Neural cell (in vitro differentiated cells): Measurements from ENCODE around the gene TRIM15. TPM values are rescaled to one million over a fixed set of nuclear protein-coding genes. Genes with fewer than 3 reads are reported as not detected.

ENCODE experiments used
- H2AFZ ChIP-seq: fragments of 200-600, 300-800 bp; sonication (generic), shearing (Covaris generic); 2 replicates; pipeline ENCODE4 v1.6.0; 2014; ENCODE audit warnings: low read depth, mild to moderate bottlenecking, antibody characterized with exemption, low read length, moderate library complexity
- H3F3A ChIP-seq: fragments of 200-600 bp; shearing (Covaris generic); 2 replicates; pipeline ENCODE4 v1.6.1; 2016; ENCODE audit warnings: mild to moderate bottlenecking, moderate library complexity, mixed read lengths, antibody characterized with exemption, low read length; ENCODE audit not compliant: insufficient read depth, poor library complexity, severe bottlenecking
- H3K27ac ChIP-seq: fragments of 200-600, 300-800 bp; sonication (generic), shearing (Covaris generic); 2 replicates; pipeline ENCODE4 v1.5.1; 2014; ENCODE audit warnings: mild to moderate bottlenecking, low read length, moderate library complexity
- H3K27me3 ChIP-seq: fragments of 300-800, 200-600 bp; sonication (generic), shearing (Covaris generic); 2 replicates; pipeline ENCODE4 v1.6.0; 2014; ENCODE audit warnings: mild to moderate bottlenecking, low read depth, low read length, moderate library complexity; ENCODE audit not compliant: insufficient read depth
- H3K36me3 ChIP-seq: fragments of 300-800, 200-600 bp; sonication (generic), shearing (Covaris generic); 2 replicates; pipeline ENCODE4 v1.5.1; 2014; ENCODE audit warnings: mild to moderate bottlenecking, antibody characterized with exemption, low read length, moderate library complexity; ENCODE audit not compliant: insufficient read depth
- H3K4me2 ChIP-seq: fragments of 300-800, 200-600 bp; sonication (generic), shearing (Covaris generic); 2 replicates; pipeline ENCODE4 v1.6.0; 2014; ENCODE audit warnings: mild to moderate bottlenecking, low read length
- H3K4me3 ChIP-seq: fragments of 300-800, 200-600 bp; sonication (generic), shearing (Covaris generic); 2 replicates; pipeline ENCODE4 v1.5.1; 2014; ENCODE audit warnings: mild to moderate bottlenecking, low read length, moderate library complexity
- H3K79me2 ChIP-seq: fragments of 200-600 bp; shearing (Covaris generic); replicated peaks from 2 replicates; pipeline ENCODE4 v1.6.0; 2014; ENCODE audit warnings: mild to moderate bottlenecking, low read length, moderate library complexity; ENCODE audit not compliant: insufficient read depth
- H3K9ac ChIP-seq: fragments of 300-800, 200-600 bp; sonication (generic), shearing (Covaris generic); 2 replicates; pipeline ENCODE4 v1.6.1; 2016; ENCODE audit warnings: mild to moderate bottlenecking, low read length, mixed read lengths
- H3K9me2 ChIP-seq: fragments of 200-600 bp; shearing (Covaris generic); 2 replicates; pipeline ENCODE4 v1.6.1; 2016; ENCODE audit warnings: mild to moderate bottlenecking, low read length, mixed read lengths; ENCODE audit not compliant: insufficient read depth
- H3K9me3 ChIP-seq: fragments of 200-600, 300-800 bp; sonication (generic), shearing (Covaris generic); 2 replicates; pipeline ENCODE4 v1.6.1; 2016; ENCODE audit warnings: mild to moderate bottlenecking, mixed run types, low read length, moderate library complexity, mixed read lengths
- H4K20me1 ChIP-seq: fragments of 200-600 bp; shearing (Covaris generic); 2 replicates; pipeline ENCODE4 v1.6.1; 2016; ENCODE audit warnings: mild to moderate bottlenecking, mixed run types; ENCODE audit not compliant: insufficient read depth
- CTCF ChIP-seq: fragments of 450-650 bp; IDR thresholded peaks from 2 replicates; pipeline ENCODE4 v1.5.1; 2014; ENCODE audit warnings: antibody characterized with exemption, mild to moderate bottlenecking, moderate library complexity; ENCODE audit not compliant: poor library complexity, severe bottlenecking
- EP300 ChIP-seq: fragments of 450-650 bp; conservative IDR thresholded peaks from 2 replicates; pipeline ENCODE4 v1.6.1; 2014; ENCODE audit warnings: antibody characterized with exemption, mild to moderate bottlenecking, moderate library complexity; ENCODE audit not compliant: poor library complexity, severe bottlenecking
- EZH2 ChIP-seq: fragments of 200-600, 300-800 bp; shearing (Covaris generic), sonication (generic); IDR thresholded peaks from 2 replicates; pipeline ENCODE4 v1.6.1; 2014; ENCODE audit warnings: antibody characterized with exemption, low read length, borderline replicate concordance, mild to moderate bottlenecking; ENCODE audit not compliant: insufficient read depth, poor library complexity, severe bottlenecking
- MXI1 ChIP-seq: fragments of 450-650 bp; conservative IDR thresholded peaks from 2 replicates; pipeline ENCODE4 v1.6.1; 2014; ENCODE audit warnings: antibody characterized with exemption, mild to moderate bottlenecking; ENCODE audit not compliant: poor library complexity, severe bottlenecking
- POLR2AphosphoS5 ChIP-seq: IDR thresholded peaks from 2 replicates; pipeline ENCODE4 v1.6.1; 2012
- RAD21 ChIP-seq: fragments of 450-650 bp; conservative IDR thresholded peaks from 2 replicates; pipeline ENCODE4 v1.6.1; 2014; ENCODE audit warnings: antibody characterized with exemption, mild to moderate bottlenecking, moderate library complexity
- SMC3 ChIP-seq: fragments of 450-650 bp; conservative IDR thresholded peaks from 2 replicates; pipeline ENCODE4 v1.6.1; 2014; ENCODE audit warnings: antibody characterized with exemption, mild to moderate bottlenecking, moderate library complexity; ENCODE audit not compliant: poor library complexity
- TAF1 ChIP-seq: IDR thresholded peaks from 2 replicates; pipeline ENCODE4 v1.6.1; 2012; ENCODE audit warnings: low read depth
- polyA plus RNA-seq: library from polyadenylated mRNA; depleted of rRNA; stranded (reverse); fragments of >200 nt; gene quantifications from 2 replicates; pipeline ENCODE4 v1.2.3, GENCODE V29; 2014
- TF ChIP-seq, protein P1 (sequence below): IDR thresholded peaks from 2 replicates; pipeline ENCODE4 v1.6.1; 2012; ENCODE audit warnings: borderline replicate concordance

TRIM15 gene
- polyA plus RNA-seq, 1 donor from 2014 or later = not detected

DNA sequence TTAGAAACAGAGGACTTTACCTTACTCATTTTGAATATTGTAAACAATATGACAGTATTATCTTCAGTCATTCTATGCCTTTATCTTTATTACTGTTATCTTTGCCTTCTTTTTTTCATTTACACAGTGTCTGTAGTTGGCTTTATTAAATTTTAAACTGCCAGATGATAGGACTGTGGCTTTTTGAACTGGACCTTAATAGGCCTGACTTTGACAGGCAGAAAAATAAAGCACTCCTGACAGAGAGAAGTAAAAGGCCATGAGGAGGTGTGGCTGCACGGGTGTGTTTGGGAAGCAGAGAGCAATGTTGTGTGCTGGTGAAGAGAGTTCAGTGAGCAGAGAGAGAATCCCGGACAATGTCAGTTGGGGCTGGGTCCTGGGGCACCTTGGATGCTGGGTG lies 19.6 kb upstream of the TRIM15 start:
- Histone ChIP-seq H3K9ac (no peak overlapping the region), H3F3A (no peaks in the 10 kb centered on the region), H3K27ac (no peak overlapping the region), H3K4me3 (no peak overlapping the region), H3K4me2 (no peak overlapping the region), H3K27me3 (no peaks in the 10 kb centered on the region), H3K9me2 (no peaks in the 10 kb centered on the region), H2AFZ (no peak overlapping the region), H3K36me3 (no peaks in the 10 kb centered on the region), H4K20me1 (no peaks in the 10 kb centered on the region), H3K9me3 (no peaks in the 10 kb centered on the region), H3K79me2 (no peaks in the 10 kb centered on the region)
- no peak for TF ChIP-seq POLR2AphosphoS5
- no peak for TF ChIP-seq SMC3
- TF ChIP-seq MXI1 = no peak
- TF ChIP-seq EP300 = no peak
- TF ChIP-seq, protein P1, sequence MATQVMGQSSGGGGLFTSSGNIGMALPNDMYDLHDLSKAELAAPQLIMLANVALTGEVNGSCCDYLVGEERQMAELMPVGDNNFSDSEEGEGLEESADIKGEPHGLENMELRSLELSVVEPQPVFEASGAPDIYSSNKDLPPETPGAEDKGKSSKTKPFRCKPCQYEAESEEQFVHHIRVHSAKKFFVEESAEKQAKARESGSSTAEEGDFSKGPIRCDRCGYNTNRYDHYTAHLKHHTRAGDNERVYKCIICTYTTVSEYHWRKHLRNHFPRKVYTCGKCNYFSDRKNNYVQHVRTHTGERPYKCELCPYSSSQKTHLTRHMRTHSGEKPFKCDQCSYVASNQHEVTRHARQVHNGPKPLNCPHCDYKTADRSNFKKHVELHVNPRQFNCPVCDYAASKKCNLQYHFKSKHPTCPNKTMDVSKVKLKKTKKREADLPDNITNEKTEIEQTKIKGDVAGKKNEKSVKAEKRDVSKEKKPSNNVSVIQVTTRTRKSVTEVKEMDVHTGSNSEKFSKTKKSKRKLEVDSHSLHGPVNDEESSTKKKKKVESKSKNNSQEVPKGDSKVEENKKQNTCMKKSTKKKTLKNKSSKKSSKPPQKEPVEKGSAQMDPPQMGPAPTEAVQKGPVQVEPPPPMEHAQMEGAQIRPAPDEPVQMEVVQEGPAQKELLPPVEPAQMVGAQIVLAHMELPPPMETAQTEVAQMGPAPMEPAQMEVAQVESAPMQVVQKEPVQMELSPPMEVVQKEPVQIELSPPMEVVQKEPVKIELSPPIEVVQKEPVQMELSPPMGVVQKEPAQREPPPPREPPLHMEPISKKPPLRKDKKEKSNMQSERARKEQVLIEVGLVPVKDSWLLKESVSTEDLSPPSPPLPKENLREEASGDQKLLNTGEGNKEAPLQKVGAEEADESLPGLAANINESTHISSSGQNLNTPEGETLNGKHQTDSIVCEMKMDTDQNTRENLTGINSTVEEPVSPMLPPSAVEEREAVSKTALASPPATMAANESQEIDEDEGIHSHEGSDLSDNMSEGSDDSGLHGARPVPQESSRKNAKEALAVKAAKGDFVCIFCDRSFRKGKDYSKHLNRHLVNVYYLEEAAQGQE = no peak
- no peak for TF ChIP-seq TAF1
- no peak for TF ChIP-seq RAD21
- TF ChIP-seq CTCF = no peak
- no peak for TF ChIP-seq EZH2

- Histone ChIP-seq H3K9me3 (no peaks in the 10 kb centered on the region), H3F3A (no peaks in the 10 kb centered on the region), H3K79me2 (no peaks in the 10 kb centered on the region), H3K36me3 (no peaks in the 10 kb centered on the region), H3K9me2 (no peaks in the 10 kb centered on the region), H3K27me3 (no peaks in the 10 kb centered on the region), H3K9ac (no peak overlapping the region), H3K27ac (no peak overlapping the region), H3K4me3 (no peak overlapping the region), H3K4me2 (no peak overlapping the region), H4K20me1 (no peaks in the 10 kb centered on the region), H2AFZ (no peak overlapping the region)
- TF ChIP-seq EZH2 (no peak), MXI1 (no peak), TAF1 (no peak), SMC3 (no peak), CTCF (no peak), RAD21 (no peak), EP300 (no peak), POLR2AphosphoS5 (no peak)
- TF ChIP-seq, protein P1 = no peak
Observed at GRCh38 chr6:30144811-30145210, 18.5 kb upstream of the TRIM15 start.
